Tibial nerve (tissue), 4 donors: ENCODE data around the gene WWC1. TPM values are rescaled to one million over a fixed set of nuclear protein-coding genes. Genes with fewer than 3 reads are reported as not detected.

Source experiments
- DNase-seq, 2 donors: peaks; one replicate each; pipeline ENCODE4 v3.0.0-alpha.2; 2019; ENCODE audit warnings: low spot score in 2 of 2
- H3K27ac ChIP-seq, 4 donors: fragments of 200-600 bp; sonication (generic) in 3 of 4; one replicate each; pipeline ENCODE4 v1.5.1; 2017 to 2019; ENCODE audit warnings: mild to moderate bottlenecking in 1 of 4
- H3K27me3 ChIP-seq, 2 donors: fragments of 200-600 bp; sonication (generic) in 1 of 2; one replicate each; pipeline versions ENCODE4 v1.5.1 to v1.6.0; 2017 to 2019
- H3K36me3 ChIP-seq, 3 donors: fragments of 200-600 bp; sonication (generic); one replicate each; pipeline ENCODE4 v1.5.1; 2018 to 2019
- H3K4me1 ChIP-seq, 4 donors: fragments of 200-600 bp; sonication (generic) in 3 of 4; one replicate each; pipeline ENCODE4 v1.5.1; 2017 to 2019
- H3K4me3 ChIP-seq, 4 donors: fragments of 200-600 bp; sonication (generic) in 3 of 4; one replicate each; pipeline ENCODE4 v1.5.1; 2017 to 2019; ENCODE audit warnings: mild to moderate bottlenecking in 1 of 4, moderate library complexity in 1 of 4
- H3K9me3 ChIP-seq, 4 donors: fragments of 200-600 bp; sonication (generic) in 3 of 4; one replicate each; pipeline ENCODE4 v1.5.1; 2017 to 2019
- EP300 ChIP-seq, 2 donors: sonication (generic); formaldehyde crosslinking; IDR thresholded peaks; one replicate each; pipeline ENCODE4 v1.6.1; 2017; ENCODE audit warnings: antibody characterized with exemption in 2 of 2, mild to moderate bottlenecking in 1 of 2
- POLR2A ChIP-seq, 2 donors: fragments of 450-650 bp; IDR thresholded peaks; one replicate each; pipeline ENCODE4 v1.6.1; 2017; ENCODE audit warnings: antibody characterized with exemption in 2 of 2, mild to moderate bottlenecking in 2 of 2, moderate library complexity in 2 of 2
- WGBS, 2 donors: methylation state at CpG; one replicate each; pipeline ENCODE4 v1.1.5; 2018; 5-methylcytosine and 5-hydroxymethylcytosine counted together
- total RNA-seq, 4 donors: library from RNA; depleted of rRNA; stranded (reverse); fragments of >200 nt; gene quantifications; one replicate each; pipeline ENCODE4 v1.1.0, GENCODE V29; 2016
- TF ChIP-seq, protein P1 (sequence below), 5 experiments: fragments of 200-600 bp in 3 of 5; fragments of 450-650 bp in 2 of 5; sonication (generic) in 3 of 5; IDR thresholded peaks; one replicate each; pipeline ENCODE4 v1.5.1; 2016 to 2019; ENCODE audit warnings: antibody characterized with exemption in 5 of 5, mild to moderate bottlenecking in 3 of 5, moderate library complexity in 2 of 5

WWC1 gene
- total RNA-seq, 4 donors from 2014 or later = 0.78 to 3.3 (median 1.00) TPM

DNA sequence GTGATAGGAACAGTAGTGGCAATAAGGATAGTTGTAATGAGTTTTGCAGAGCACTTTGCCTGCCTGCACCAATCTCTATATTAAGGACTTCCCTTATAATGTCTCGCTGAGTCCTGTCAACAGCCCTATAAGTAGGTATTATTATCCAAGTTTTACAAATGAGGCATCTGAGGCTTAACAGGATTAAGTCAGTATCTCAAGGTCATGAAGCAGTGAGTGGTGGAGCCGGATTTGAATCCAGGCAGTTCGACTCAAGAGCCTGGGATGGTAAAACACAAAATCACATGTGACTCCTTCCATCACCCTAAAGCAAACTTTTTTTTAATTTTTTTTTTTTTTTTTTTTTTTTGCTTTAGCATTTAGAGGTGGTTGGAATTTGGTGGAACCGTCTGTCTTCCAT is 135.8 kb downstream of the WWC1 start:
- no peaks in the 10 kb centered on the region for H3K36me3 ChIP-seq
- no peak overlapping the region for H3K4me3 ChIP-seq
- no peaks in the 10 kb centered on the region for H3K27me3 ChIP-seq
- H3K9me3 ChIP-seq = no peaks in the 10 kb centered on the region
- TF ChIP-seq, protein P1, sequence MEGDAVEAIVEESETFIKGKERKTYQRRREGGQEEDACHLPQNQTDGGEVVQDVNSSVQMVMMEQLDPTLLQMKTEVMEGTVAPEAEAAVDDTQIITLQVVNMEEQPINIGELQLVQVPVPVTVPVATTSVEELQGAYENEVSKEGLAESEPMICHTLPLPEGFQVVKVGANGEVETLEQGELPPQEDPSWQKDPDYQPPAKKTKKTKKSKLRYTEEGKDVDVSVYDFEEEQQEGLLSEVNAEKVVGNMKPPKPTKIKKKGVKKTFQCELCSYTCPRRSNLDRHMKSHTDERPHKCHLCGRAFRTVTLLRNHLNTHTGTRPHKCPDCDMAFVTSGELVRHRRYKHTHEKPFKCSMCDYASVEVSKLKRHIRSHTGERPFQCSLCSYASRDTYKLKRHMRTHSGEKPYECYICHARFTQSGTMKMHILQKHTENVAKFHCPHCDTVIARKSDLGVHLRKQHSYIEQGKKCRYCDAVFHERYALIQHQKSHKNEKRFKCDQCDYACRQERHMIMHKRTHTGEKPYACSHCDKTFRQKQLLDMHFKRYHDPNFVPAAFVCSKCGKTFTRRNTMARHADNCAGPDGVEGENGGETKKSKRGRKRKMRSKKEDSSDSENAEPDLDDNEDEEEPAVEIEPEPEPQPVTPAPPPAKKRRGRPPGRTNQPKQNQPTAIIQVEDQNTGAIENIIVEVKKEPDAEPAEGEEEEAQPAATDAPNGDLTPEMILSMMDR (IDR thresholded peaks at IDR 0.05) = no peak
- TF ChIP-seq POLR2A (IDR thresholded peaks at IDR 0.05) (no peak), EP300 (IDR thresholded peaks at IDR 0.05) (no peak)
- H3K27ac ChIP-seq = no peak overlapping the region
- WGBS, 2 donors = 86 to 95% methylated on average over 4 of the region's 4 CpGs
- H3K4me1 ChIP-seq = no peaks in the 10 kb centered on the region
- DNase-seq = no peak

DNA sequence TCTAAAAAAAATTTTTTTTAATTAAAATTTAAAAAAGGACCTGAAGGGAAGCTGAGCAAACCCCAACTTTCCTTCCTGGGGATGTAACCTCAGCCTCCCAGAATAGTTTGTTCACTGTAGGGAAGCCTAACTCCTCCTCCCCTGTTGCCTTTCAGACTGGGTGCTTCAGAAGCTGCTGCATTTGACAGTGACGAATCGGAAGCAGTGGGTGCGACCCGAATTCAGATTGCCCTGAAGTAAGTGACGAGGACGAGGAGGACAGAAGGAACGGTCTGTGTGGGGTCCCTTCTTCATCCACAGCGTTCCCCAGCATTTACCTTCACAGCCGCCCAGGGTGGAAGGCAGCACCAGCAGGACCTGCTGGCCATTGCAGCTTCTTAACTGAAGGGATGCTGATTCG is 137.1 kb downstream of the WWC1 start:
- TF ChIP-seq EP300 (IDR thresholded peaks at IDR 0.05) (no peak), POLR2A (IDR thresholded peaks at IDR 0.05) (no peak)
- TF ChIP-seq, protein P1 (IDR thresholded peaks at IDR 0.05) = no peak
- whole genome bisulfite sequencing, 2 donors = 91 to 92% methylated on average over 10 of the region's 10 CpGs

DNA sequence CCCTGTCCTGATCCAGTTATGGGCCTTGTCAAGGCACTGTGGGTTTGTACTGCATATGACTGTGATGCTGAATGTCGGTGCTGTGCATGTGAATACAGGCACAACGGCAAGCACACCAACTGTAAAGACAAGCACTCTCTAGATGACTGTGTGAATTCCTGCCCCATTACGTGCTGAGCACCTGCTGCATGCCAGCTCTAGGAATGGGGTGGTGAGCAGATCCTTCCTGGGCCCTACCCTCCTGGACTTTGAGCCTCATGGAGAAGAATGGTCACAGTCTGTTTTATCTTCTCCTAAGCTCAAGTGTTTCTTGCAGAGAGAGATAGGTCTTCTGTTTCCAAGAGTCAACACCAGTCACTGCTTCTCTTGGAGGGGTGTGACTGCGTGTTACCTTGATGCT is 138.9 kb downstream of the WWC1 start:
- Histone ChIP-seq H3K36me3 (no peaks in the 10 kb centered on the region), H3K27ac (no peak overlapping the region), H3K4me1 (no peaks in the 10 kb centered on the region), H3K4me3 (no peak overlapping the region), H3K9me3 (no peaks in the 10 kb centered on the region), H3K27me3 (no peaks in the 10 kb centered on the region)
- TF ChIP-seq EP300 (IDR thresholded peaks at IDR 0.05) (no peak), POLR2A (IDR thresholded peaks at IDR 0.05) (no peak)
- TF ChIP-seq, protein P1 (IDR thresholded peaks at IDR 0.05) = no peak
- no peak for DNase-seq
- WGBS, 2 donors = 85 to 93% methylated on average over 4 of the region's 4 CpGs

More for the DNA sequence above, 137.1 kb downstream of the WWC1 start:
- DNase-seq = no peak
- Histone ChIP-seq H3K36me3 (no peaks in the 10 kb centered on the region), H3K27me3 (no peaks in the 10 kb centered on the region), H3K4me3 (no peak overlapping the region), H3K4me1 (no peaks in the 10 kb centered on the region), H3K27ac (no peak overlapping the region), H3K9me3 (no peaks in the 10 kb centered on the region)

DNA sequence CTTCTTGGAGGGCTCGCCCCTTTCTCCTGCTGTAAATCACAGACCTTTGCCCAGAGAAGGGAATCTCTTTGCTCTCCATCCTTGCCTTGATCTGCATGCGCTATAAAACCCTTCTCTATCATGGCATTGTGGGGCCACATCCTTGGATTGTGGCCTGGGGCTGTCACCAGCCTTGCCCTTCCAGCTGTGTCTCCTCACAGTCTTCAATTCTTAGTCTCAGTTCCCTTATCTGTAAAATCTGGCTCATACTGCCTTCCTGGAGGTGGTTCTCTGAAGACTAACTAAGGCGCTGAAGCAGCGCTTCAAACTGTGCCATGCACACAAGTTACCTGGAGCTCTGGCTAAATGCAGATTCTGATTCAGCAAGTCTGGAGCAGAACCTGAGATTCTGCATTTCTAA is 141.5 kb downstream of the WWC1 start:
- Histone ChIP-seq H3K27me3 (no peaks in the 10 kb centered on the region), H3K4me1 (no peaks in the 10 kb centered on the region), H3K4me3 (no peak overlapping the region), H3K9me3 (no peaks in the 10 kb centered on the region), H3K27ac (no peak overlapping the region), H3K36me3 (no peaks in the 10 kb centered on the region)
- WGBS, 2 donors = 87 to 95% methylated on average over 4 of the region's 4 CpGs
- DNase-seq = no peak
- no peak for TF ChIP-seq EP300 (IDR thresholded peaks at IDR 0.05)
- TF ChIP-seq POLR2A (IDR thresholded peaks at IDR 0.05) = no peak
- TF ChIP-seq, protein P1 (IDR thresholded peaks at IDR 0.05) = no peak

DNA sequence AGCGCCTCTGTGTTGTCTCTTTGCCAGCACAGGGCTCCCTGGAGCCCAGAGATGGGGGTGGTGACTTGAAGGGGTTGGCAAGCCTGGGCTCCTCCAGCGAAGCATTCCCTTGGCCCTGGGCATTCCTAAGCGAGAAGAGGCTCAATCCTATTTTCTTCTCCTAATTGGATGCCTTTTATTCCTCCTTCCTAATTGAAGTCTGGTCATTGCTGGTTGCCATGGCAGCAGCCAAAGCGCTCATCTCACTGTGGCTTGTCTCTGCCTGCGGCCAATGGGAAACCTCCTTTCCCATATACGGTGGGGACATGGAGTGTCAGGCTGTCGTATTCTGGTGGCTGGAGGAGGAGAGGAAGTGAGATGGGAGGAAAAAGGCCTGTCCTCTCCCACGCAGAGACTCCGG is 142.6 kb downstream of the WWC1 start:
- DNase-seq = no peak
- H3K27me3 ChIP-seq = no peaks in the 10 kb centered on the region
- WGBS, 2 donors = 48 to 49% methylated on average over 9 of the region's 9 CpGs
- TF ChIP-seq POLR2A (IDR thresholded peaks at IDR 0.05) (no peak), EP300 (IDR thresholded peaks at IDR 0.05) (no peak)
- TF ChIP-seq, protein P1 (IDR thresholded peaks at IDR 0.05) = no peak
- H3K4me3 ChIP-seq = no peak overlapping the region
- H3K36me3 ChIP-seq = no peaks in the 10 kb centered on the region
- no peak overlapping the region for H3K27ac ChIP-seq
- H3K4me1 ChIP-seq = no peaks in the 10 kb centered on the region
- no peaks in the 10 kb centered on the region for H3K9me3 ChIP-seq
